ENCODE measurements around the gene GAD1.

The GAD1 gene

GRCh38 chr2:170846314-170846713 is 29.6 kb downstream of the GAD1 start:
- no peak for DNase-seq (ENCODE audit: low spot score)

GRCh38 chr2:170847716-170848115 is 31.0 kb downstream of the GAD1 start:
- DNase-seq (ENCODE audit: low spot score) = no peak

GRCh38 chr2:170848587-170848986 is 31.9 kb downstream of the GAD1 start:
- no peak for DNase-seq (ENCODE audit: low spot score)

GRCh38 chr2:170850251-170850650 is 33.6 kb downstream of the GAD1 start:
- no peak for DNase-seq (ENCODE audit: low spot score)

- no peak for DNase-seq (ENCODE audit: low spot score)
Measured at GRCh38 chr2:170851635-170852034, 34.9 kb downstream of the GAD1 start.

- no peak for DNase-seq (ENCODE audit: low spot score)
Measured at GRCh38 chr2:170856066-170856465, 39.4 kb downstream of the GAD1 start.

- DNase-seq (ENCODE audit: low spot score) = no peak
Measured at GRCh38 chr2:170862286-170862902, 45.7 kb downstream of the GAD1 start.

- DNase-seq (ENCODE audit: low spot score) = no peak
Measured at GRCh38 chr2:170863087-170863486, 46.4 kb downstream of the GAD1 start.

GRCh38 chr2:170869036-170869435 is 52.3 kb downstream of the GAD1 start:
- no peak for DNase-seq (ENCODE audit: low spot score)

GRCh38 chr2:170869461-170869860 is 52.8 kb downstream of the GAD1 start:
- DNase-seq (ENCODE audit: low spot score) = no peak

- peak; percentile 81 for DNase-seq (ENCODE audit: low spot score)
Measured at GRCh38 chr2:170873035-170873692, 56.5 kb downstream of the GAD1 start.

GRCh38 chr2:170878066-170878465 is 61.4 kb downstream of the GAD1 start:
- no peak for DNase-seq (ENCODE audit: low spot score)

- no peak for DNase-seq (ENCODE audit: low spot score)
Measured at GRCh38 chr2:170878505-170878904, 61.8 kb downstream of the GAD1 start.

- DNase-seq (ENCODE audit: low spot score) = no peak
Measured at GRCh38 chr2:170881840-170882239, 65.2 kb downstream of the GAD1 start.

- DNase-seq (ENCODE audit: low spot score) = no peak
Measured at GRCh38 chr2:170882758-170883157, 66.1 kb downstream of the GAD1 start.

GRCh38 chr2:170883683-170884082 is 67.0 kb downstream of the GAD1 start:
- DNase-seq (ENCODE audit: low spot score) = no peak

GRCh38 chr2:170885130-170885791 is 68.6 kb downstream of the GAD1 start:
- DNase-seq (ENCODE audit: low spot score) = no peak

- DNase-seq (ENCODE audit: low spot score) = no peak
Measured at GRCh38 chr2:170886386-170886785, 69.7 kb downstream of the GAD1 start.

- no peak for DNase-seq (ENCODE audit: low spot score)
Measured at GRCh38 chr2:170887496-170887895, 70.8 kb downstream of the GAD1 start.

- DNase-seq (ENCODE audit: low spot score) = no peak
Measured at GRCh38 chr2:170887896-170888295, 71.2 kb downstream of the GAD1 start.

- DNase-seq (ENCODE audit: low spot score) = no peak
Measured at GRCh38 chr2:170891893-170892292, 75.2 kb downstream of the GAD1 start.

GRCh38 chr2:170892391-170892951 is 75.8 kb downstream of the GAD1 start:
- no peak for DNase-seq (ENCODE audit: low spot score)

All from germinal center (tissue), 1 donor.